Suprapubic skin (tissue), 4 donors: ENCODE measurements around the gene DNAJA2.

Experiments used
- EP300 ChIP-seq: sonication (generic); formaldehyde crosslinking; IDR thresholded peaks from one replicate; pipeline ENCODE4 v1.6.1; 2017; ENCODE audit warnings: antibody characterized with exemption
- POLR2A ChIP-seq, 2 donors: fragments of 450-650 bp; IDR thresholded peaks; one replicate each; pipeline ENCODE4 v1.6.1; 2017; ENCODE audit warnings: antibody characterized with exemption in 2 of 2, mild to moderate bottlenecking in 2 of 2, moderate library complexity in 2 of 2
- POLR2AphosphoS5 ChIP-seq, 3 donors: sonication (generic); formaldehyde crosslinking; IDR thresholded peaks; one replicate each; pipeline ENCODE4 v1.6.1; 2017; ENCODE audit warnings: antibody characterized with exemption in 3 of 3
- TF ChIP-seq, protein P1 (sequence below), 2 donors: fragments of 200-600 bp in 1 of 2; fragments of 450-650 bp in 1 of 2; sonication (generic) in 1 of 2; IDR thresholded peaks; one replicate each; pipeline ENCODE4 v1.5.1; 2016 to 2019; ENCODE audit warnings: antibody characterized with exemption in 2 of 2, mild to moderate bottlenecking in 1 of 2, moderate library complexity in 1 of 2

DNA sequence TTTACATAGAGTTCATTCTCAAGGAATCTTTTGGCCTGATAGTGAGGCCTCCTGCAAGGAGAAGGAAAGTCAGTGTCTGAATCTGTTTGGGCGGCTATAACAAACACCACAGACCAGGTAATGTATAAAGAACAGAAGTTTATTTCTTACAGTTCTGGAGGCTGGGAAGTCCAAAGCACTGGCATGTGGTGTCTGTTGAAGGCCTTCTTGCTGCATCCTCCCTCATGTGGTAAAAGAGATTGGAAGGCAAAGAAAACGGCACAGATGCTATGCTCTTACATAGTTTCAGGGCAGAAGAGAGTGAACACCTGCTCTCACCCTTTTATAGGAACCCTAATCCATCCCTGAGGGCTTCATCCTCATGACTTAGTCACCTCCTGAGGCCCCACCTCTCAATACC is 31.2 kb upstream of the DNAJA2 start:
- TF ChIP-seq, protein P1, sequence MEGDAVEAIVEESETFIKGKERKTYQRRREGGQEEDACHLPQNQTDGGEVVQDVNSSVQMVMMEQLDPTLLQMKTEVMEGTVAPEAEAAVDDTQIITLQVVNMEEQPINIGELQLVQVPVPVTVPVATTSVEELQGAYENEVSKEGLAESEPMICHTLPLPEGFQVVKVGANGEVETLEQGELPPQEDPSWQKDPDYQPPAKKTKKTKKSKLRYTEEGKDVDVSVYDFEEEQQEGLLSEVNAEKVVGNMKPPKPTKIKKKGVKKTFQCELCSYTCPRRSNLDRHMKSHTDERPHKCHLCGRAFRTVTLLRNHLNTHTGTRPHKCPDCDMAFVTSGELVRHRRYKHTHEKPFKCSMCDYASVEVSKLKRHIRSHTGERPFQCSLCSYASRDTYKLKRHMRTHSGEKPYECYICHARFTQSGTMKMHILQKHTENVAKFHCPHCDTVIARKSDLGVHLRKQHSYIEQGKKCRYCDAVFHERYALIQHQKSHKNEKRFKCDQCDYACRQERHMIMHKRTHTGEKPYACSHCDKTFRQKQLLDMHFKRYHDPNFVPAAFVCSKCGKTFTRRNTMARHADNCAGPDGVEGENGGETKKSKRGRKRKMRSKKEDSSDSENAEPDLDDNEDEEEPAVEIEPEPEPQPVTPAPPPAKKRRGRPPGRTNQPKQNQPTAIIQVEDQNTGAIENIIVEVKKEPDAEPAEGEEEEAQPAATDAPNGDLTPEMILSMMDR (IDR thresholded peaks at IDR 0.05), result no peak
- TF ChIP-seq POLR2A (IDR thresholded peaks at IDR 0.05), result no peak
- no peak for TF ChIP-seq POLR2AphosphoS5 (IDR thresholded peaks at IDR 0.05)
- no peak for TF ChIP-seq EP300
